Measurements from ENCODE around the gene CTBP1.

The CTBP1 gene

DNA sequence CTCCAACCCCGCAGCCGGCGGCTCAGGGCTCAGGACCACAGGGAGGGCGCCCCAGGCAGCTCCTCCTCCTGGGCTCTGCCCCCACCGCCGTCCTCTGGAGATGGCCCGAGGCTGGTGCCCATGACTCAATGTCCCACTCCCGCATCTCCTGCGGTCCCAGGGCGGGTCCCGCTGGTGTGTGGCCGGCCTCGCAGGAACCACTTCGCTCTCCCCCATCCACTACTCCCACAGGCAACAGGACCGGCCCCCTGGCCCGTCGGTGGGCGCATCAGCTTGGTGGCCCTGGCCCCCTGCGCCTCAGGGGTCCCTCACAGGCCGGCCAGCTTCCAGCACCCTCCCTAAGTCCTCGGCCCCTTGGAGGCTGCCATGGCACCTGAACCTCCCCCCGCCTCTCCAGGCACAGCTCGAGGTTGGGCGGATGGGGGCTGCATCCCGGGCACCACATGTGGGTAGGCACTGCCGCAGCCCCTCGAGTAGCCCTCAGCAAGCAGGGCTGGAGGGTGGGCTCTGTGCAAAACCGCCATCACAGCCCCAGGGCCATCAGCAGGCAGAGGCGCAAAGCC, 53.7 kb downstream of the CTBP1 start:
- no peaks in the 10 kb centered on the region for H3K4me1 ChIP-seq (ENCODE audit: insufficient read depth, low read length, severe bottlenecking)
- H3F3A ChIP-seq (ENCODE audit: insufficient read depth, low read length) = no peaks in the 10 kb centered on the region
- no peaks in the 10 kb centered on the region; the same call in 1 of the 2 replicates for H3K27me3 ChIP-seq (ENCODE audit: insufficient read depth, low read length)
- H3K9ac ChIP-seq (ENCODE audit: low read length) = no peak overlapping the region
- H3K4me2 ChIP-seq (ENCODE audit: low read length) = no peak overlapping the region
- no peak for TF ChIP-seq EZH2 (IDR thresholded peaks at IDR 0.05; ENCODE audit: borderline replicate concordance, low read length)
- TF ChIP-seq, protein P1, sequence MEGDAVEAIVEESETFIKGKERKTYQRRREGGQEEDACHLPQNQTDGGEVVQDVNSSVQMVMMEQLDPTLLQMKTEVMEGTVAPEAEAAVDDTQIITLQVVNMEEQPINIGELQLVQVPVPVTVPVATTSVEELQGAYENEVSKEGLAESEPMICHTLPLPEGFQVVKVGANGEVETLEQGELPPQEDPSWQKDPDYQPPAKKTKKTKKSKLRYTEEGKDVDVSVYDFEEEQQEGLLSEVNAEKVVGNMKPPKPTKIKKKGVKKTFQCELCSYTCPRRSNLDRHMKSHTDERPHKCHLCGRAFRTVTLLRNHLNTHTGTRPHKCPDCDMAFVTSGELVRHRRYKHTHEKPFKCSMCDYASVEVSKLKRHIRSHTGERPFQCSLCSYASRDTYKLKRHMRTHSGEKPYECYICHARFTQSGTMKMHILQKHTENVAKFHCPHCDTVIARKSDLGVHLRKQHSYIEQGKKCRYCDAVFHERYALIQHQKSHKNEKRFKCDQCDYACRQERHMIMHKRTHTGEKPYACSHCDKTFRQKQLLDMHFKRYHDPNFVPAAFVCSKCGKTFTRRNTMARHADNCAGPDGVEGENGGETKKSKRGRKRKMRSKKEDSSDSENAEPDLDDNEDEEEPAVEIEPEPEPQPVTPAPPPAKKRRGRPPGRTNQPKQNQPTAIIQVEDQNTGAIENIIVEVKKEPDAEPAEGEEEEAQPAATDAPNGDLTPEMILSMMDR (IDR thresholded peaks at IDR 0.05; ENCODE audit: low read length) = no peak
- no peaks in the 10 kb centered on the region for H4K20me1 ChIP-seq (ENCODE audit: insufficient read depth, low read length)
- no peak overlapping the region for H3K27ac ChIP-seq (ENCODE audit: low read depth, low read length, poor library complexity, severe bottlenecking)
- H3K79me2 ChIP-seq (ENCODE audit: insufficient read depth, low read length) = no peaks in the 10 kb centered on the region
- H3K36me3 ChIP-seq (ENCODE audit: insufficient read depth, low read length) = no peaks in the 10 kb centered on the region
- no peak overlapping the region for H3K4me3 ChIP-seq (ENCODE audit: low read depth, low read length, poor library complexity, severe bottlenecking)
- no peaks in the 10 kb centered on the region for H3K9me2 ChIP-seq (ENCODE audit: low read depth, low read length)
- no peak overlapping the region for H2AFZ ChIP-seq (ENCODE audit: low read length)
- H3K9me3 ChIP-seq (ENCODE audit: low read length) = no peaks in the 10 kb centered on the region

DNA sequence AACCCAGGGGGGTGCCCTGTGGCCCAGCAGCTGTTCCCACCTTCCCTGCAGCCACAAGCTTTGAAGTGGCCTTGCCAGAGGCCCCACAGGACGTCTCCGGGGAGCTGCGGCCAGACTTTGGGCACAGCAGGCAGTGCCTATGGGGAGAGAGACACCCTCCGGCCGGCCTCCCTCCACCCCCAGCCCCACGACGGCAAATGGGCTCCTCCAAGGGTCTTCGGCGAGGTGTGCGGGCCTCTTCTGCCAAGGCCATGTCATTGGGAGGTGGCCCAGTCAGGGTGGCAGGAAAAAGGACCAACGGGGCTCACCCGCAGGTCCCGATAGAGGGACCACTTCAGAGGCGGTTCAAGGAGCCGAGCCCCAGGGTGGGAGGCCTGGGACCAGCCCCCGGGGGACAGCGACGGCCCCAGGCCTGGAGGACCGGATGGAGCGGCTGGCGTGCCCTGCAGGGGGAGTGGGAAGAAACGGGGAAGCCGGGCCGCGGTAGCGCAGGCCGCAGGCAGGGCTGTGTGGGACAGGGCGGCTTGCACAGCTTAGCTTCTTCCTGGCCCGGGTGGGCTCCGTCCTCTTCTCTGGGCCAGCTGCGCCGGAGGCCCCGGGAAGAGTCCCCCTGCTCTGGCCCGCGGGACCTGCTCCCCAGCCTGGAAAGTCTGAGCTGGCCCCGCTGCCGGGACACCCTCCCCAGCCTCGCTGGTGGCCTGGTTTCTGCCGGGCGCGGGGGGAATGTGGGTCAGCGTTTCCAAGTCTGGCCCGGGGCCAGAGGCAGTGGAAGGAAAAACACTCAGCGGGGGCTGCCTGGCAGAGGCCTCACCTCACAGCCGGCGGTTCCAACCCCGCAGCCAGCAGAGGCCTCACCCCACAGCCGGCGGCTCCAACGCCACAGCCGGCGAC, 54.7 kb downstream of the CTBP1 start:
- no peaks in the 10 kb centered on the region for H3K4me1 ChIP-seq (ENCODE audit: insufficient read depth, low read length, severe bottlenecking)
- H3K4me2 ChIP-seq (ENCODE audit: low read length) = no peak overlapping the region
- H4K20me1 ChIP-seq (ENCODE audit: insufficient read depth, low read length) = no peaks in the 10 kb centered on the region
- H3F3A ChIP-seq (ENCODE audit: insufficient read depth, low read length) = no peaks in the 10 kb centered on the region
- H3K9me2 ChIP-seq (ENCODE audit: low read depth, low read length) = no peaks in the 10 kb centered on the region
- no peaks in the 10 kb centered on the region for H3K36me3 ChIP-seq (ENCODE audit: insufficient read depth, low read length)
- H3K79me2 ChIP-seq (ENCODE audit: insufficient read depth, low read length) = no peaks in the 10 kb centered on the region
- no peak overlapping the region for H2AFZ ChIP-seq (ENCODE audit: low read length)
- no peak overlapping the region for H3K27ac ChIP-seq (ENCODE audit: low read depth, low read length, poor library complexity, severe bottlenecking)
- no peak overlapping the region for H3K9ac ChIP-seq (ENCODE audit: low read length)
- H3K9me3 ChIP-seq (ENCODE audit: low read length) = no peaks in the 10 kb centered on the region
- no peaks in the 10 kb centered on the region; the same call in 1 of the 2 replicates for H3K27me3 ChIP-seq (ENCODE audit: insufficient read depth, low read length)
- no peak overlapping the region for H3K4me3 ChIP-seq (ENCODE audit: low read depth, low read length, poor library complexity, severe bottlenecking)
- TF ChIP-seq, protein P1 (IDR thresholded peaks at IDR 0.05; ENCODE audit: low read length) = no peak
- no peak for TF ChIP-seq EZH2 (IDR thresholded peaks at IDR 0.05; ENCODE audit: borderline replicate concordance, low read length)

DNA sequence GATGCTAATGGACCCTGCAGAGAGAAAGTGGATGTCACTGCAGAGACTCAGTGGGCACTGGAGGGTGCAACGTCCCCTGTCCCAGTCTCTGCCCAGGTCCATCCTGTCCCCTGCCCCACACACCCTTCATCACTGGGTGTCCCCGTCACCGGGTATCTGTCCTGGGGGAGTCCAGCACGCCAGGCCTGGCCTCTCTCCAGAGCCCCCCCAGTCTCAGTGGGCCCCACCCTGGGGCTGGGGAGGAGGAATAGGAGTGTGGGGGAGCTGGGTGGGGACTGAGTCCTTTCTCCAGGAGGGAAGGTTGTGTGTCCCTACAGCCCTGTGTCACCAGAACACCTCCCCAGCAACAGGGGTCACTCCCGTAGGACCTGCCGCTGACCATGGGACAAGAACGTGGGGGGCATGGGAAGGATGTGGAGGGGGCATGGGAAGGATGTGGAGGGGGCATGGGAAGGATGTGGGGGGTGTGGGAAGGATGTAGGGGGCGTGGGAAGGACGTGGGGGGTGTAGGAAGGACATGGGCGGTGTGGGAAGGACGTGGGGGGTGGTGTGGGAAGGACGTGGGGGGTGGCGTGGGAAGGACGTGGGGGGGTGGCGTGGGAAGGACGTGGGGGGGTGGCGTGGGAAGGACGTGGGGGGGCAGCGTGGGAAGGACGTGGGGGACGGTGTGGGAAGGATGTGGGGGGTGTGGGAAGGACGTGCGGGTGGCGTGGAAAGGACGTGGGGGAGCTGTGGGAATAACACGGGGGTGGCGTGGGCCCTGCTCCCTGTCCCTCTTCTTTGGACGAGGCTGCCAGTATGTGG, 55.5 kb downstream of the CTBP1 start:
- no peak overlapping the region for H3K9ac ChIP-seq (ENCODE audit: low read length)
- H3F3A ChIP-seq (ENCODE audit: insufficient read depth, low read length) = no peaks in the 10 kb centered on the region
- H3K27me3 ChIP-seq (ENCODE audit: insufficient read depth, low read length) = no peaks in the 10 kb centered on the region; the same call in 1 of the 2 replicates
- no peaks in the 10 kb centered on the region for H3K4me1 ChIP-seq (ENCODE audit: insufficient read depth, low read length, severe bottlenecking)
- no peaks in the 10 kb centered on the region for H4K20me1 ChIP-seq (ENCODE audit: insufficient read depth, low read length)
- no peak overlapping the region for H3K4me3 ChIP-seq (ENCODE audit: low read depth, low read length, poor library complexity, severe bottlenecking)
- no peaks in the 10 kb centered on the region for H3K36me3 ChIP-seq (ENCODE audit: insufficient read depth, low read length)
- no peak overlapping the region for H2AFZ ChIP-seq (ENCODE audit: low read length)
- no peaks in the 10 kb centered on the region for H3K9me3 ChIP-seq (ENCODE audit: low read length)
- H3K27ac ChIP-seq (ENCODE audit: low read depth, low read length, poor library complexity, severe bottlenecking) = no peak overlapping the region
- H3K79me2 ChIP-seq (ENCODE audit: insufficient read depth, low read length) = no peaks in the 10 kb centered on the region
- H3K4me2 ChIP-seq (ENCODE audit: low read length) = no peak overlapping the region
- no peak for TF ChIP-seq EZH2 (IDR thresholded peaks at IDR 0.05; ENCODE audit: borderline replicate concordance, low read length)
- TF ChIP-seq, protein P1 (IDR thresholded peaks at IDR 0.05; ENCODE audit: low read length) = no peak
- no peaks in the 10 kb centered on the region for H3K9me2 ChIP-seq (ENCODE audit: low read depth, low read length)

All from OCI-LY1 (cell line).